ENCODE measurements around the gene NTM. TPM values are rescaled to one million over a fixed set of nuclear protein-coding genes. Genes with fewer than 3 reads are reported as not detected.
"Not testable (repeated sequence)": the region's sequence is repeated elsewhere in the genome, so short reads cannot be mapped to it uniquely, and the experiment has no call there.

The NTM gene
- total RNA-seq, 2 experiments from 2014 or later = not detected

GRCh38 chr11:132052342-132052741 is 681.9 kb downstream of the NTM start:
- ATAC-seq (ENCODE audit: low read depth) (no peak), DNase-seq (no peak)
- no peak overlapping the region for H3K27ac Mint-ChIP-seq
- H3K27me3 Mint-ChIP-seq = no peaks in the 10 kb centered on the region
- no peaks in the 10 kb centered on the region for H3K9me3 Mint-ChIP-seq
- H3K4me3 Mint-ChIP-seq = no peak overlapping the region
- no peaks in the 10 kb centered on the region for H3K4me1 Mint-ChIP-seq
- POLR2A ChIA-PET = no interaction called here
- H3K36me3 Mint-ChIP-seq = no peaks in the 10 kb centered on the region

DNA sequence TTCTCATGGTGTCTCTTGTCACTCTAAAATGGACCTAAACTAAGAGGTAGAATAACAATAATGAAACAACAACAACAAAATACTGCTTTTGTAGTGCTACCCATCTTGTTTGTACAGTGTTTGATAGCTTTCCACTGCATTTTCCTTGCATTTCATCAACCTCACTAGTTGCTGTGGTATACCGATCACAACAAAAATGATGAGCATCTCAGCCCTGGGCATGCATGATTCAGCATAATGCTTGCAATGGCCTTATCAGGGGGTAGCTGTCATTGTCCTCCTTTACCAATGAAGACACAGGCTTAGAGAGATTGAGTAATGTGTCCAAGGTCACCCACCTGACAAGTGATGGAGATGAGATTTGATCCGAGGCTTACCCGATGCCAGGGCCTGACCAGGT is 682.5 kb downstream of the NTM start:
- H3K4me1 Mint-ChIP-seq = no peaks in the 10 kb centered on the region
- H3K9me3 Mint-ChIP-seq = no peaks in the 10 kb centered on the region
- H3K4me3 Mint-ChIP-seq = no peak overlapping the region
- no peaks in the 10 kb centered on the region for H3K27me3 Mint-ChIP-seq
- no peak overlapping the region for H3K27ac Mint-ChIP-seq
- no peak for ATAC-seq (ENCODE audit: low read depth)
- H3K36me3 Mint-ChIP-seq = no peaks in the 10 kb centered on the region
- DNase-seq = no peak
- POLR2A ChIA-PET = no interaction called here

GRCh38 chr11:132054822-132055221 is 684.4 kb downstream of the NTM start:
- ATAC-seq (ENCODE audit: low read depth) = no peak
- no peak for DNase-seq
- Mint-ChIP-seq H3K4me1 (no peaks in the 10 kb centered on the region), H3K9me3 (no peaks in the 10 kb centered on the region), H3K36me3 (no peaks in the 10 kb centered on the region), H3K27ac (no peak overlapping the region), H3K4me3 (no peak overlapping the region), H3K27me3 (no peaks in the 10 kb centered on the region)
- POLR2A ChIA-PET = no interaction called here

DNA sequence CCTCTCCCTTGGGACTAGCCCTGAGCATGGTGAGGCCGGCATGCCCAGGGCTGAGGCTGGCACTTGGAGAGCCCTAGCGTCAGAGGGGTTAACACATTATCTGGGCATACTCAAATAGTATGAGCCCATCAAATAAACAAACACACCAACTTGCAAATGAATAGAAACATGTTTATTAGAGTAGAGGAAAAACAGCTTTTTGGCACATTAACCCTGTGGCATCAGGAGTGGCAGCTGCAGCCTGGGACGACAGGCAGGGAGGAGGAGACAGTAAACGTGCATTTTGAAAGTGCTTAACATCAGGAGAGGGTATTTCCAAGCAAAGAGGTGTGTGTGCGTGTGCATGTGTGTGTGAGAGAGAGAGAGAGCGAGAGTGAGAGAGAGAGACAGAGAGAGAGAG is 684.9 kb downstream of the NTM start:
- Mint-ChIP-seq H3K36me3 (no peaks in the 10 kb centered on the region), H3K4me1 (no peaks in the 10 kb centered on the region), H3K4me3 (no peak overlapping the region), H3K27me3 (no peaks in the 10 kb centered on the region), H3K9me3 (no peaks in the 10 kb centered on the region), H3K27ac (no peak overlapping the region)
- ATAC-seq (ENCODE audit: low read depth) (no peak), DNase-seq (no peak)
- POLR2A ChIA-PET = no interaction called here

- Mint-ChIP-seq H3K4me1 (no peaks in the 10 kb centered on the region), H3K27ac (no peak overlapping the region), H3K4me3 (no peak overlapping the region), H3K36me3 (no peaks in the 10 kb centered on the region), H3K27me3 (no peaks in the 10 kb centered on the region), H3K9me3 (no peaks in the 10 kb centered on the region)
- ATAC-seq (ENCODE audit: low read depth) (no peak), DNase-seq (no peak)
- POLR2A ChIA-PET = no interaction called here
These were observed 686.3 kb downstream of the NTM start for GRCh38 chr11:132056689-132057088.

DNA sequence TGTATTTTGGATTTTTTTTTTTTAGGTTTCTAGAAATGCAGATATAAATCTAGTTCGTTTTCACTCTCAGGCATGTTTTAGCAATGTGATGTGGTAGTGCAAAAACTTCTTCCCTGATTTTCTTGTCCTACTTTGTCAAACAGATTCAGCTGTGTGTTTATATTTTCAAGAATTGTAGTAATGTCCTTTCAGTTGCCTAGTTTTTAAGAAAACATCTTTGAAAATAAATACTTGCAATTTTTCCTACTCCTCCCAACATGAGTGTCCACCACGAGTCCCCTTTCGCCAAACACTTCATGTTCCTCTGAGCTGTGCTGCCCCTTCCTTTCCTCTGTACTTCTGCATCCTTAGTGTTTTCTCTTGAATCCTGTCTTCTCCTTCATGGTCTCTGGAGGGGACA is 686.9 kb downstream of the NTM start:
- DNase-seq = no peak
- H3K9me3 Mint-ChIP-seq = no peaks in the 10 kb centered on the region
- no peaks in the 10 kb centered on the region for H3K27me3 Mint-ChIP-seq
- no peak for ATAC-seq (ENCODE audit: low read depth)
- POLR2A ChIA-PET = no interaction called here
- H3K27ac Mint-ChIP-seq = no peak overlapping the region
- H3K4me1 Mint-ChIP-seq = no peaks in the 10 kb centered on the region
- H3K4me3 Mint-ChIP-seq = no peak overlapping the region
- no peaks in the 10 kb centered on the region for H3K36me3 Mint-ChIP-seq

DNA sequence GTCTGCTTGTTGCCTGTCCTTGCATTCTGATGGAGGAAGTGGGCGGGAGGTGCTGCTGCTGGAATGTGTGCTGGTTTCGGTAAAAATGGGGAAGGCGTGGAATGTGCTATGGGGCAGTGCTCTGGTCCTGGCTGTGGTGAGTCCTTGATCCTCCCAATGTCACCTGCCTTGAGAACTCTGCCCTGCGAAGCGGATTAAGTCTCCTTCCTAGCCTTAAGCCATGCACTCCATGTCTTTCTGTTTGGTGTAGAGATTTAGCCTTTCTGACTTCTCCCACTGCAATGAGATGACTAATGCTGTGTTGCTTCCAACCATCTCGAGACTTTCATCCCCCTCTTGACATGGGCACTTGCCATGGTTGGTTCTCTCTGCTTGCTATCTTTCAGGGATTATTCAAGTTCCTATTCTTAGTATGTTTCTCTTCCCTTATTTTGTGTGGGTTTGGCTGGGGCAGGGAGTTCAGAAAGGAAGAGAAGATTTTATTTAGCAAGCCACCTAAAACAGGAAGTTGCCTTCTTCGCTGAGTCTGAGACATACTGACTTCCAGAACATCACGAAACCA is 687.9 kb downstream of the NTM start:
- H3K9me3 Mint-ChIP-seq = no peaks in the 10 kb centered on the region
- no peak overlapping the region for H3K4me3 Mint-ChIP-seq
- H3K27ac Mint-ChIP-seq = no peak overlapping the region
- POLR2A ChIA-PET = no interaction called here
- no peaks in the 10 kb centered on the region for H3K27me3 Mint-ChIP-seq
- H3K4me1 Mint-ChIP-seq = no peaks in the 10 kb centered on the region
- DNase-seq = no peak
- no peak for ATAC-seq (ENCODE audit: low read depth)
- no peaks in the 10 kb centered on the region for H3K36me3 Mint-ChIP-seq

DNA sequence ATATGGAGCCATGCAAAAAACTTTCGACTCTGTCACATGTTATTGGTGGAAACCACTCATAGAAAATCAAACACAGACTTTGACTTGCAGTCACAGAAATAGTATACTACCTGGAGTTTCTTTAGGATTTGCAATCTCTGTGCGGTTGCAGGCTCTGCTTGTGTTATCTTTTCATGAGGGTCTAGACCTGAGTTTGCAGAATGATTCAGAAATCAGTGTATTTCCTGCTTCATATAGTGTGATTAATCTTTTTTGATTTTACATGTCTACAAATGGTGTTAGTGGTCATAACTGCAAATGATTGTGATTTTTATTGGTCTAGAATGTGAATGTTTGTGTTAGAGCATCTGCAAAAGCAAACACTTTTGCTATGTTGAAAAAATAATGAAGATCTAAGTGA is 690.2 kb downstream of the NTM start:
- no peaks in the 10 kb centered on the region for H3K36me3 Mint-ChIP-seq

GRCh38 chr11:132062031-132062430 is 691.6 kb downstream of the NTM start:
- H3K4me1 Mint-ChIP-seq = no peaks in the 10 kb centered on the region
- no peaks in the 10 kb centered on the region for H3K9me3 Mint-ChIP-seq
- no peaks in the 10 kb centered on the region for H3K36me3 Mint-ChIP-seq
- H3K27ac Mint-ChIP-seq = no peak overlapping the region
- no peak overlapping the region for H3K4me3 Mint-ChIP-seq
- H3K27me3 Mint-ChIP-seq = no peaks in the 10 kb centered on the region
- no peak for ATAC-seq (ENCODE audit: low read depth)
- POLR2A ChIA-PET = no interaction called here
- no peak for DNase-seq

More for the DNA sequence above, 690.2 kb downstream of the NTM start:
- DNase-seq = no peak
- H3K4me1 Mint-ChIP-seq = no peaks in the 10 kb centered on the region
- H3K9me3 Mint-ChIP-seq = no peaks in the 10 kb centered on the region
- H3K27me3 Mint-ChIP-seq = no peaks in the 10 kb centered on the region
- no peak overlapping the region for H3K27ac Mint-ChIP-seq
- H3K4me3 Mint-ChIP-seq = no peak overlapping the region
- no peak for ATAC-seq (ENCODE audit: low read depth)
- POLR2A ChIA-PET = no interaction called here

DNA sequence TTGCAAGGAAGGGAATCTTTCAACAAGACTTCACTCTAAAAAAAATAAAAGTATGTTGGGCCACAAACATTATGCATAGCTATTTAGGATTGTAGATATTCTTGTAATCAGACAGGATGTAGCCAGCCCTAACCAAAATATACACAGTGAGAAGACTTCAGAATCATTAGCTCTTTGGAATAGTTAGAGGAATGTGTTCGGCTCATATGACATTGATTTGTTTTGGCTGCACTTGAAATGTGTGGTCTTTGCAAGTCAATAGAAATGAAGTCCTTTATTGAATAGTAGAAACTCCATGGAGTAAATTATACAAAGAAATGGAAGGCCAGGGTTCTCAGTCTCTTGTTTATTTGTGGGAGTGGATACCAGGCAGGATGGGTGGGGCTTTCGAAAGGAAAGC is 692.1 kb downstream of the NTM start:
- H3K36me3 Mint-ChIP-seq = no peaks in the 10 kb centered on the region
- POLR2A ChIA-PET = no interaction called here
- H3K27me3 Mint-ChIP-seq = no peaks in the 10 kb centered on the region
- H3K27ac Mint-ChIP-seq = no peak overlapping the region
- no peak for DNase-seq
- ATAC-seq (ENCODE audit: low read depth) = no peak
- H3K9me3 Mint-ChIP-seq = peaks cover 2% of the 10 kb centered on the region
- no peak overlapping the region for H3K4me3 Mint-ChIP-seq
- H3K4me1 Mint-ChIP-seq = no peaks in the 10 kb centered on the region

- DNase-seq (no peak), ATAC-seq (ENCODE audit: low read depth) (no peak)
- Mint-ChIP-seq H3K4me3 (no peak overlapping the region), H3K27ac (no peak overlapping the region), H3K9me3 (peaks cover 2% of the 10 kb centered on the region), H3K36me3 (no peaks in the 10 kb centered on the region), H3K4me1 (no peaks in the 10 kb centered on the region), H3K27me3 (no peaks in the 10 kb centered on the region)
- POLR2A ChIA-PET = no interaction called here
These were observed 694.7 kb downstream of the NTM start for GRCh38 chr11:132064987-132065620.

- no peaks in the 10 kb centered on the region for H3K27me3 Mint-ChIP-seq
- no peak overlapping the region for H3K4me3 Mint-ChIP-seq
- no peak overlapping the region for H3K27ac Mint-ChIP-seq
- DNase-seq (no peak), ATAC-seq (ENCODE audit: low read depth) (no peak)
- POLR2A ChIA-PET = no interaction called here
- no peaks in the 10 kb centered on the region for H3K36me3 Mint-ChIP-seq
- no peaks in the 10 kb centered on the region for H3K4me1 Mint-ChIP-seq
- H3K9me3 Mint-ChIP-seq = peaks cover 4% of the 10 kb centered on the region
These were observed 698.1 kb downstream of the NTM start for GRCh38 chr11:132068556-132068955.

GRCh38 chr11:132069593-132069992 is 699.2 kb downstream of the NTM start:
- H3K9me3 Mint-ChIP-seq; H3K36me3 Mint-ChIP-seq; H3K4me3 Mint-ChIP-seq; H3K4me1 Mint-ChIP-seq; POLR2A ChIA-PET; ATAC-seq (ENCODE audit: low read depth); H3K27ac Mint-ChIP-seq; DNase-seq; H3K27me3 Mint-ChIP-seq: not testable (repeated sequence)

DNA sequence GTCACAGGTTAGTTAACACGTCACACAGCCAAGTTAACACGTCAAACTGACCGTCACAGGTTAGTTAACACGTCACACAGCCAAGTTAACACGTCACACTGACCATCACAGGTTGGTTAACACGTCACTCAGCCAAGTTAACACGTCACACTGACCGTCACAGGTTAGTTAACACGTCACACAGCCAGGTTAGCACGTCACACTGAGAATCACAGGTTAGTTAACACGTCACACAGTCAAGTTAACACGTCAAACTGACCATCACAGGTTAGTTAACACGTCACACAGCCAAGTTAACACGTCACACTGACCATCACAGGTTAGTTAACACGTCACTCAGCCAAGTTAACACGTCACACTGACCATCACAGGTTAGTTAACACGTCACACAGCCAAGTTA is 700.5 kb downstream of the NTM start:
- H3K4me3 Mint-ChIP-seq; H3K9me3 Mint-ChIP-seq; H3K4me1 Mint-ChIP-seq; DNase-seq; H3K27ac Mint-ChIP-seq; ATAC-seq (ENCODE audit: low read depth); POLR2A ChIA-PET; H3K36me3 Mint-ChIP-seq; H3K27me3 Mint-ChIP-seq: not testable (repeated sequence)
